Keratinocyte (primary cell): ENCODE data around the gene ETFA.

Experiments
- EZH2 ChIP-seq: IDR thresholded peaks from one replicate; pipeline ENCODE4 v1.6.1; 2012; ENCODE audit warnings: inconsistent platforms, mild to moderate bottlenecking, low read length, moderate library complexity
- TF ChIP-seq, protein P1 (sequence below), 3 experiments: IDR thresholded peaks in 1 of 3; conservative IDR thresholded peaks in 1 of 3; optimal IDR thresholded peaks in 1 of 3; 2 replicates in 2 of 3; 3 replicates in 1 of 3; pipeline versions ENCODE3 to v1.5.1; 2011; ENCODE audit warnings: low read length in 3 of 3, mild to moderate bottlenecking in 3 of 3, moderate library complexity in 2 of 3, control low read depth in 1 of 3, inconsistent platforms in 1 of 3; ENCODE audit not compliant: insufficient read depth in 2 of 3; ENCODE audit errors: extremely low read depth in 1 of 3

DNA sequence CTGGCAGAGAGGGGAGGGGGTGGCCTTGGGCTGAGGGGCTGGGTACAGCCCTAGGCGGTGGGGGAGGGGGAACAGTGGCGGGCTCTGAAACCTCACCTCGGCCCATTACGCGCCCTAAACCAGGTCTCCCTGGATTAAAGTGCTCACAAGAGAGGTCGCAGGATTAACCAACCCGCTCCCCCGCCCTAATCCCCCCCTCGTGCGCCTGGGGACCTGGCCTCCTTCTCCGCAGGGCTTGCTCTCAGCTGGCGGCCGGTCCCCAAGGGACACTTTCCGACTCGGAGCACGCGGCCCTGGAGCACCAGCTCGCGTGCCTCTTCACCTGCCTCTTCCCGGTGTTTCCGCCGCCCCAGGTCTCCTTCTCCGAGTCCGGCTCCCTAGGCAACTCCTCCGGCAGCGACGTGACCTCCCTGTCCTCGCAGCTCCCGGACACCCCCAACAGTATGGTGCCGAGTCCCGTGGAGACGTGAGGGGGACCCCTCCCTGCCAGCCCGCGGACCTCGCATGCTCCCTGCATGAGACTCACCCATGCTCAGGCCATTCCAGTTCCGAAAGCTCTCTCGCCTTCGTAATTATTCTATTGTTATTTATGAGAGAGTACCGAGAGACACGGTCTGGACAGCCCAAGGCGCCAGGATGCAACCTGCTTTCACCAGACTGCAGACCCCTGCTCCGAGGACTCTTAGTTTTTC is 30.2 kb upstream of the ETFA start:
- TF ChIP-seq, protein P1, sequence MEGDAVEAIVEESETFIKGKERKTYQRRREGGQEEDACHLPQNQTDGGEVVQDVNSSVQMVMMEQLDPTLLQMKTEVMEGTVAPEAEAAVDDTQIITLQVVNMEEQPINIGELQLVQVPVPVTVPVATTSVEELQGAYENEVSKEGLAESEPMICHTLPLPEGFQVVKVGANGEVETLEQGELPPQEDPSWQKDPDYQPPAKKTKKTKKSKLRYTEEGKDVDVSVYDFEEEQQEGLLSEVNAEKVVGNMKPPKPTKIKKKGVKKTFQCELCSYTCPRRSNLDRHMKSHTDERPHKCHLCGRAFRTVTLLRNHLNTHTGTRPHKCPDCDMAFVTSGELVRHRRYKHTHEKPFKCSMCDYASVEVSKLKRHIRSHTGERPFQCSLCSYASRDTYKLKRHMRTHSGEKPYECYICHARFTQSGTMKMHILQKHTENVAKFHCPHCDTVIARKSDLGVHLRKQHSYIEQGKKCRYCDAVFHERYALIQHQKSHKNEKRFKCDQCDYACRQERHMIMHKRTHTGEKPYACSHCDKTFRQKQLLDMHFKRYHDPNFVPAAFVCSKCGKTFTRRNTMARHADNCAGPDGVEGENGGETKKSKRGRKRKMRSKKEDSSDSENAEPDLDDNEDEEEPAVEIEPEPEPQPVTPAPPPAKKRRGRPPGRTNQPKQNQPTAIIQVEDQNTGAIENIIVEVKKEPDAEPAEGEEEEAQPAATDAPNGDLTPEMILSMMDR (optimal IDR thresholded peaks at IDR 0.05 in 1 of 3, IDR thresholded peaks at IDR 0.05 in 1 of 3, conservative IDR thresholded peaks at IDR 0.05 in 1 of 3; ENCODE audit: extremely low read depth in 1 of 3, insufficient read depth in 2 of 3, low read length in 3 of 3) = no peak
- peak; percentile 92 for TF ChIP-seq EZH2
